HFFc6 (cell line): Measurements from ENCODE around the gene NUP62. TPM values are rescaled to one million over a fixed set of nuclear protein-coding genes. Genes with fewer than 3 reads are reported as not detected.
A peak's percentile ranks its signal among the peaks of the same experiment; 100 is the strongest.
"Not testable (repeated sequence)": the region's sequence is repeated elsewhere in the genome, so short reads cannot be mapped to it uniquely, and the experiment has no call there.

Experiments used
- DNase-seq: peaks from one replicate; pipeline ENCODE4 v3.0.0-alpha.2; 2018
- H3K27ac Mint-ChIP-seq: 2 replicates; pipeline ENCODE4 v1.8.0; 2020; ENCODE audit warnings: mild to moderate bottlenecking, mixed read lengths
- H3K27me3 Mint-ChIP-seq: 2 replicates; pipeline ENCODE4 v1.8.0; 2021; ENCODE audit warnings: mild to moderate bottlenecking, moderate library complexity, mixed read lengths; ENCODE audit not compliant: insufficient read depth
- H3K36me3 Mint-ChIP-seq: 2 replicates; pipeline ENCODE4 v1.8.0; 2021; ENCODE audit warnings: low read depth, mixed read lengths
- H3K4me1 Mint-ChIP-seq: 2 replicates; pipeline ENCODE4 v1.8.0; 2020; ENCODE audit warnings: low read depth, mixed read lengths
- H3K4me3 Mint-ChIP-seq: 2 replicates; pipeline ENCODE4 v1.8.0; 2020; ENCODE audit warnings: mild to moderate bottlenecking, moderate library complexity, mixed read lengths
- H3K9me3 Mint-ChIP-seq: 2 replicates; pipeline ENCODE4 v1.8.0; 2020; ENCODE audit warnings: mild to moderate bottlenecking, mixed read lengths
- CTCF ChIP-seq: fragments of 200-600 bp; sonication (generic); IDR thresholded peaks from 2 replicates; pipeline ENCODE4 v1.5.0; 2021; ENCODE audit warnings: antibody characterized with exemption, mild to moderate bottlenecking
- total RNA-seq, 6 experiments: library from RNA; stranded (reverse); fragmentation: NEBNext Ultra II Directional; extraction: Animal tissue kit (Norgen Biotek cat#: 25700); gene quantifications; 2 replicates in 1 of 6; 3 replicates in 5 of 6; pipeline ENCODE4 v1.2.3, GENCODE V29; 2021

Gene NUP62
- total RNA-seq, 6 experiments from 2014 or later: 50.9 to 78.3 (median 68.3) TPM

GRCh38 chr19:49958144-49958543 lies 28.8 kb upstream of the NUP62 start:
- not testable (repeated sequence) for H3K9me3 Mint-ChIP-seq, H3K4me3 Mint-ChIP-seq, DNase-seq, H3K27ac Mint-ChIP-seq, H3K36me3 Mint-ChIP-seq
- H3K4me1 Mint-ChIP-seq: peaks cover 12% of the 10 kb centered on the region; the same call in 1 of the 2 replicates
- H3K27me3 Mint-ChIP-seq: peaks cover 30% of the 10 kb centered on the region

- H3K9me3 Mint-ChIP-seq: no peaks in the 10 kb centered on the region
- H3K36me3 Mint-ChIP-seq: no peaks in the 10 kb centered on the region
- no peak overlapping the region for H3K27ac Mint-ChIP-seq
- peaks cover 19% of the 10 kb centered on the region; the same call in 1 of the 2 replicates for H3K4me1 Mint-ChIP-seq
- H3K4me3 Mint-ChIP-seq: no peak overlapping the region
- H3K27me3 Mint-ChIP-seq: peaks cover 28% of the 10 kb centered on the region
- no peak for TF ChIP-seq CTCF
- no peak for DNase-seq
These were observed 28.1 kb upstream of the NUP62 start for GRCh38 chr19:49957262-49957915.

- Mint-ChIP-seq H3K27ac (no peak overlapping the region; the same call in 1 of the 2 replicates), H3K36me3 (no peaks in the 10 kb centered on the region), H3K27me3 (peaks cover 36% of the 10 kb centered on the region), H3K9me3 (no peaks in the 10 kb centered on the region), H3K4me3 (no peak overlapping the region), H3K4me1 (peaks cover 22% of the 10 kb centered on the region; the same call in 1 of the 2 replicates)
- no peak for DNase-seq
- no peak for TF ChIP-seq CTCF
These were observed 26.8 kb upstream of the NUP62 start for GRCh38 chr19:49956115-49956495.

GRCh38 chr19:49954933-49955332 lies 25.6 kb upstream of the NUP62 start:
- no peaks in the 10 kb centered on the region for H3K36me3 Mint-ChIP-seq
- no peaks in the 10 kb centered on the region for H3K9me3 Mint-ChIP-seq
- peaks cover 22% of the 10 kb centered on the region; the same call in 1 of the 2 replicates for H3K4me1 Mint-ChIP-seq
- H3K27me3 Mint-ChIP-seq: peaks cover 42% of the 10 kb centered on the region
- no peak for TF ChIP-seq CTCF
- H3K4me3 Mint-ChIP-seq: no peak overlapping the region
- no peak for DNase-seq
- no peak overlapping the region for H3K27ac Mint-ChIP-seq

GRCh38 chr19:49954092-49954829 lies 25.0 kb upstream of the NUP62 start:
- Mint-ChIP-seq H3K9me3 (no peaks in the 10 kb centered on the region), H3K4me1 (peaks cover 22% of the 10 kb centered on the region; the same call in 1 of the 2 replicates), H3K27ac (no peak overlapping the region), H3K36me3 (no peaks in the 10 kb centered on the region), H3K27me3 (peaks cover 42% of the 10 kb centered on the region), H3K4me3 (peak overlapping the region; percentile 3; the same call in 1 of the 2 replicates)
- no peak for TF ChIP-seq CTCF
- no peak for DNase-seq

- Mint-ChIP-seq H3K27ac (no peak overlapping the region), H3K36me3 (no peaks in the 10 kb centered on the region)
- no peak for TF ChIP-seq CTCF
These were observed 24.1 kb upstream of the NUP62 start for GRCh38 chr19:49953416-49953815.

More at GRCh38 chr19:49953416-49953815, 24.1 kb upstream of the NUP62 start:
- Mint-ChIP-seq H3K27me3 (peaks cover 41% of the 10 kb centered on the region), H3K4me1 (peaks cover 22% of the 10 kb centered on the region; the same call in 1 of the 2 replicates), H3K9me3 (no peaks in the 10 kb centered on the region), H3K4me3 (no peak overlapping the region)
- DNase-seq: no peak
